ENCODE measurements around the gene GSTO1. TPM values are rescaled to one million over a fixed set of nuclear protein-coding genes. Genes with fewer than 3 reads are reported as not detected.

GSTO1 gene
- total RNA-seq, 4 donors from 2014 or later: 86.1 to 129 (median 102) TPM

DNA sequence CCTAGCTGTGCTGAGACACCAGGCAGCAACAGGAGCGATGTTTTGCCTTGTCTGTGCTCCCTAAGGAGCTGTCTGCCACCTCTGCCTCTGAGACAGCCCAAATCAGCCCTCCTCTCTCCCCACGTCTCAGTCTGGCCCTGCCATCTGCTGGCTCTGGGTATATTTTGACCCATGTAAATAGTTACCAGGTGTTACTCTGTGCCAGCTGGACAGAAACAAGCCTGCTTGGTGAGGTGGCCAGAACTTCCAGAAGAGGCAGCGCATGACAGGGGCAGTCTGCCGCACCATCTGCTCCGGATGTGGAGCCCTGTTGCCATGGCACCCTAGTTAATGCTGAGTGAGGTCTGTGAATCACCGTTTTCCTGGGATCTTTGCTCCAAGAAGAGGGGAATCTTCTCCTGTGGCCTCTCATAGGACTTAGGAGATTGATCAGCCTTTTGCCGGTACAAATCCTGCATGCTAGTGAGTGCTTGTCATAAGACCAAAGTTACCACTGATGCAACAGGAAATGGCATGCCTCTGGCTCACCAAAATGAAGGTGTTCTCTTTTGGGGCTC, 46.1 kb downstream of the GSTO1 start:
- Histone ChIP-seq H3K27ac (peak overlapping the region; percentile 44 to 64 (median 60)), H3K4me3 (replicated peaks in 1 of 3) (no peak overlapping the region), H3K36me3 (no peaks in the 10 kb centered on the region), H3K27me3 (no peaks in the 10 kb centered on the region), H3K4me1 (peaks cover 25 to 57% of the 10 kb centered on the region in 2 donors), H3K9me3 (no peaks in the 10 kb centered on the region)
- no peak for TF ChIP-seq POLR2A (IDR thresholded peaks at IDR 0.05)
- TF ChIP-seq, protein P1, sequence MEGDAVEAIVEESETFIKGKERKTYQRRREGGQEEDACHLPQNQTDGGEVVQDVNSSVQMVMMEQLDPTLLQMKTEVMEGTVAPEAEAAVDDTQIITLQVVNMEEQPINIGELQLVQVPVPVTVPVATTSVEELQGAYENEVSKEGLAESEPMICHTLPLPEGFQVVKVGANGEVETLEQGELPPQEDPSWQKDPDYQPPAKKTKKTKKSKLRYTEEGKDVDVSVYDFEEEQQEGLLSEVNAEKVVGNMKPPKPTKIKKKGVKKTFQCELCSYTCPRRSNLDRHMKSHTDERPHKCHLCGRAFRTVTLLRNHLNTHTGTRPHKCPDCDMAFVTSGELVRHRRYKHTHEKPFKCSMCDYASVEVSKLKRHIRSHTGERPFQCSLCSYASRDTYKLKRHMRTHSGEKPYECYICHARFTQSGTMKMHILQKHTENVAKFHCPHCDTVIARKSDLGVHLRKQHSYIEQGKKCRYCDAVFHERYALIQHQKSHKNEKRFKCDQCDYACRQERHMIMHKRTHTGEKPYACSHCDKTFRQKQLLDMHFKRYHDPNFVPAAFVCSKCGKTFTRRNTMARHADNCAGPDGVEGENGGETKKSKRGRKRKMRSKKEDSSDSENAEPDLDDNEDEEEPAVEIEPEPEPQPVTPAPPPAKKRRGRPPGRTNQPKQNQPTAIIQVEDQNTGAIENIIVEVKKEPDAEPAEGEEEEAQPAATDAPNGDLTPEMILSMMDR (IDR thresholded peaks at IDR 0.05): no peak
- peak; percentile 45 to 48 for DNase-seq
- intact Hi-C loops (cut with DNase I): no loop called here
- WGBS, 2 donors: 39 to 77% methylated on average over 3 to 7 of the region's 7 CpGs

DNA sequence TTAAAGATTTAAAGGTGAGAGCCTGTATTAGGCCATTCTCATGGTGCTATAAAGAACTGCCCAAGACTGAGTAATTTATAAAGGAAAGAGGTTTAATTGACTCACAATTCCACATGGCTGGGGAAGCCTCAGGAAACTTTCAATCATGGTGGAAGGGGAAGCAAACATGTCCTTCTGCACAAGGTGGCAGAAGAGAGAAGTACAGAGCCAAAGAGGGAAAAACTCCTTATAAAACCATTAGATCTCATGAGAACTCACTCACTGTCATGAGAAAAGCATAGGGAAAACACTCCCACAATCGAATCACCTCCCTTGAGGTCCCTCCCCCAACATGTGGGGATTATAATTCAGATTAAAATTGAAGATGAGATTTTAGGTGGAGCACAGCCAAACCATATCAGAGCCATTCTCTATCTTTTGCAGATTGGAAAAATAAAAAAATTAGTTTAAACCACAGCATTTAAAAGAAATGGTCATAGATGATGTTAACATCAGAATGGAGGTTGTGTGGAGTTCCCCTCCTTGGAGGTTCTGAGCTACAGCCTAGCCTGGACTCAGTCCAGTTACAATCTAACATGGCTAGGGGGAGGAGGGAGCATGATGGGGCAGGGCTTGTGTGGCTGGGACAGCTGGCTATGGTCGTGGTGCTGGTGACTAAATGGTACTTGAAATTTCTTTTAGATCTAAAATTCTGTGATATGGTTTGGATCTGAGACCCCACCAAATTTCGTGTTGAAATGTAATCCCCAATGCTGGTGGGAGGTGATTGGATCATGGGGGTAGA, 47.4 kb downstream of the GSTO1 start:
- no peak overlapping the region for H3K4me3 ChIP-seq (replicated peaks in 1 of 3)
- no peaks in the 10 kb centered on the region for H3K27me3 ChIP-seq
- no peak for TF ChIP-seq POLR2A (IDR thresholded peaks at IDR 0.05)
- TF ChIP-seq, protein P1 (IDR thresholded peaks at IDR 0.05): no peak
- no peaks in the 10 kb centered on the region for H3K36me3 ChIP-seq
- WGBS, 2 donors: 83 to 84% methylated on average over 3 of the region's 3 CpGs
- H3K27ac ChIP-seq: no peak overlapping the region
- H3K4me1 ChIP-seq: peaks cover 28 to 70% of the 10 kb centered on the region in 2 donors
- intact Hi-C loops (cut with DNase I): no loop called here
- no peaks in the 10 kb centered on the region for H3K9me3 ChIP-seq
- no peak for DNase-seq

DNA sequence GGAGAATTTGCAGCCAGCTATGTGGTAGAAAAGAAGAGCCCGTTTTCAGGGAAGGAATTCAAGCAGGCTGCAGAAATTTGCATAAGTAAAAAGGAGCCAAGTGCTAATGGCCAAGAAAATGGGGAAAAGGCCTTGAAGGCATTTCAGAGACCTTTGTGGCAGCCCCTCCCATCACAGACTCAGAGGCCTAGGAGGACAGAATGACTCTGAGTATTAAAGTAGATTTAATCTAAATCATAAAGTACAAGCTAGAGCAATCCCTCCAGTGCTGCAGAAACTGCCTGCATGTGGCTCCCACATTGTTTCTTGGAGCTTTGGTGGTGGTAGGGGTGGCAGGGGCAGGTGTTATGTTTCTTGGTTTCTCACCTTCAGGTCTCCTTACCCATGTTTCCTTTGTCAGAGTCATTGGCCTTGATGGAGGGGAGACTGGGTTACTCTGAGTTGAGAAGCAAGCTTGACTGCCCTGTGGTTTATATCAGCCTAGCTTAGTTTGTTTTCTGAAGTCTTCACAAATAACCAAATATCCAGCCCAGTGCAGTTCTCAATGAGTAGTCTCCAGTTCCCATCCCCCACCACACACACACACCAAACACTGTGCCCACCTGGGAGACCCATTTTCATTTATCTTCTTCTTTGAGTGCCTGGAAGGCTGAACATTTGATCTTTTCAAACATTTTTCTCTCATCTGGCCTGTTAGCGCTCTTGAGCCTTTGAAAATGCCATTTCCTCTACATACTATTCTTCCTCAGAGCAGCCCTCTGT, 49.1 kb downstream of the GSTO1 start:
- Histone ChIP-seq H3K36me3 (no peaks in the 10 kb centered on the region), H3K9me3 (no peaks in the 10 kb centered on the region), H3K4me1 (peaks cover 28 to 70% of the 10 kb centered on the region in 2 donors), H3K27ac (peak overlapping the region in 2 of 3 donors; percentile 76 to 80), H3K4me3 (replicated peaks in 1 of 3) (no peak overlapping the region), H3K27me3 (no peaks in the 10 kb centered on the region)
- DNase-seq: no peak
- intact Hi-C loops (cut with DNase I): no loop called here
- 48 to 49% methylated on average over 2 of the region's 2 CpGs for WGBS, 2 donors
- TF ChIP-seq, protein P1 (IDR thresholded peaks at IDR 0.05): no peak

- Histone ChIP-seq H3K4me3 (replicated peaks in 1 of 3) (no peak overlapping the region), H3K36me3 (no peaks in the 10 kb centered on the region), H3K4me1 (peaks cover 28 to 65% of the 10 kb centered on the region in 2 donors), H3K27ac (peak overlapping the region in 2 of 3 donors; percentile 76 to 80), H3K9me3 (no peaks in the 10 kb centered on the region), H3K27me3 (no peaks in the 10 kb centered on the region)
- TF ChIP-seq, protein P1 (IDR thresholded peaks at IDR 0.05): no peak
- TF ChIP-seq POLR2A (IDR thresholded peaks at IDR 0.05): no peak
- no peak for DNase-seq
- intact Hi-C loops (cut with DNase I): no loop called here
- 94 to 98% methylated on average over 4 of the region's 4 CpGs for WGBS, 2 donors
Observed at GRCh38 chr10:104304356-104304745, 49.7 kb downstream of the GSTO1 start.
